GM23248 (cell line): ENCODE measurements around the gene SPAAR. TPM values are rescaled to one million over a fixed set of nuclear protein-coding genes. Genes with fewer than 3 reads are reported as not detected.
A peak's percentile ranks its signal among the peaks of the same experiment; 100 is the strongest.

Experiments used
- DNase-seq: peaks from one replicate; pipeline ENCODE4 v3.0.0-alpha.2; 2015
- H2AFZ ChIP-seq: fragments of 200-600 bp; sonication (generic); 2 replicates; pipeline ENCODE4 v1.6.1; 2016; ENCODE audit warnings: antibody characterized with exemption
- H3F3A ChIP-seq: fragments of 200-600 bp; sonication (generic); 2 replicates; pipeline ENCODE4 v1.6.1; 2016; ENCODE audit warnings: mild to moderate bottlenecking, antibody characterized with exemption, mixed run types; ENCODE audit not compliant: insufficient read depth
- H3K27ac ChIP-seq: fragments of 200-600 bp; sonication (generic); 2 replicates; pipeline ENCODE4 v1.5.1; 2016; ENCODE audit warnings: mild to moderate bottlenecking
- H3K27me3 ChIP-seq: fragments of 200-600 bp; sonication (generic); replicated peaks from 2 replicates; pipeline ENCODE4 v1.6.1; 2016; ENCODE audit warnings: mild to moderate bottlenecking; ENCODE audit not compliant: insufficient read depth
- H3K36me3 ChIP-seq: fragments of 200-600 bp; sonication (generic); 2 replicates; pipeline ENCODE4 v1.6.1; 2016; ENCODE audit warnings: low read depth, mild to moderate bottlenecking
- H3K4me1 ChIP-seq: fragments of 200-600 bp; sonication (generic); 2 replicates; pipeline ENCODE4 v1.6.1; 2016; ENCODE audit warnings: mild to moderate bottlenecking; ENCODE audit not compliant: insufficient read depth
- H3K4me2 ChIP-seq: fragments of 200-600 bp; sonication (generic); one replicate; pipeline ENCODE4 v1.6.1; 2016; ENCODE audit warnings: mild to moderate bottlenecking; ENCODE audit not compliant: unreplicated experiment
- H3K4me3 ChIP-seq: fragments of 200-600 bp; sonication (generic); 2 replicates; pipeline ENCODE4 v1.5.1; 2016; ENCODE audit warnings: mild to moderate bottlenecking
- H3K79me2 ChIP-seq: fragments of 200-600 bp; sonication (generic); 2 replicates; pipeline ENCODE4 v1.6.1; 2016; ENCODE audit warnings: mild to moderate bottlenecking; ENCODE audit not compliant: insufficient read depth
- H3K9ac ChIP-seq: fragments of 200-600 bp; sonication (generic); 2 replicates; pipeline ENCODE4 v1.6.1; 2016; ENCODE audit warnings: mild to moderate bottlenecking
- H3K9me2 ChIP-seq: fragments of 200-600 bp; sonication (generic); 2 replicates; pipeline ENCODE4 v1.6.1; 2016; ENCODE audit warnings: mixed run types, mild to moderate bottlenecking, moderate library complexity; ENCODE audit not compliant: insufficient read depth
- H3K9me3 ChIP-seq: fragments of 200-600 bp; sonication (generic); one replicate; pipeline ENCODE4 v1.6.1; 2017; ENCODE audit warnings: low read depth
- H4K20me1 ChIP-seq: fragments of 200-600 bp; sonication (generic); 2 replicates; pipeline ENCODE4 v1.6.0; 2016; ENCODE audit not compliant: insufficient read depth
- EZH2 ChIP-seq: fragments of 200-600 bp; sonication (generic); IDR thresholded peaks from 2 replicates; pipeline ENCODE4 v1.6.1; 2018; ENCODE audit warnings: antibody characterized with exemption, mild to moderate bottlenecking; ENCODE audit not compliant: insufficient read depth, poor library complexity, severe bottlenecking
- EZH2phosphoT487 ChIP-seq: fragments of 200-600 bp; sonication (generic); IDR thresholded peaks from 2 replicates; pipeline ENCODE4 v1.6.1; 2018; ENCODE audit warnings: antibody characterized with exemption, moderate library complexity, mild to moderate bottlenecking, low read depth; ENCODE audit not compliant: insufficient read depth
- WGBS, 2 experiments: methylation state at CpG; one replicate each; pipeline ENCODE4 v1.1.6; 2015 to 2017; ENCODE audit warnings: low lambda C conversion rate in 2 of 2, low coverage in 1 of 2; ENCODE audit errors: missing lambda C conversion rate in 2 of 2; 5-methylcytosine and 5-hydroxymethylcytosine counted together
- in situ Hi-C: fragments of 300-500 bp; cut with MboI; formaldehyde crosslinking; loops from 2 replicates; pipeline ENCODE4 v1.15.0; 2020
- polyA plus RNA-seq: library from polyadenylated mRNA; unstranded; fragments of >200 nt; fragmentation: Nextera tagmentation; extraction: Ambion mirVana; gene quantifications from 2 replicates; pipeline ENCODE4 v1.2.1, GENCODE V29; 2016
- total RNA-seq: library from RNA; depleted of rRNA; stranded (reverse); fragments of >200 nt; shearing (Covaris generic); gene quantifications from 2 replicates; pipeline ENCODE4 v1.2.3, GENCODE V29; 2014

Gene SPAAR
- total and polyA plus RNA-seq, 2 experiments from 2014 or later = 0.39 TPM; not detected in 1

DNA sequence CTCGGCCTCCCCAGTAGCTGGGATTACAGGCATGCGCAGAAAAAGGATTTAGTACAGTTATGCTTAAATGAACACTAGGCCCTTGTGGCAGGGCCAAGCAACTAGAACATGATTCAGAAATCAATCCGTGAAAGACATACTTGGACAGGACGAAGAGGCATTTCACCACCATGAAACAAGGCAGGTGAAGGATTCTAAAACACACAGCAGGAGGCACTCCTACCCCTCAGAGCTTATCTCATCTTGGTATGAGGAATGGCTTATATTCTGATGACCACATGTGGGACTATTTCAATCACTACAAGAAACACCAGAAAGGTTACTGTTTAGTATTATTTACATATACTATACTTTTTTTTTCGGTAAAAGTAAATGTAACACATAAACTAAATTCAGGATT is 33.0 kb downstream of the SPAAR start:
- in situ Hi-C loops = no loop called here
- no peaks in the 10 kb centered on the region for H3K9me3 ChIP-seq
- H3K27ac ChIP-seq = no peak overlapping the region
- H3K36me3 ChIP-seq = no peaks in the 10 kb centered on the region
- WGBS, 2 experiments = 80 to 85% methylated on average over 5 of the region's 5 CpGs
- DNase-seq = no peak
- H3F3A ChIP-seq = 0 out of 2 replicates have a peak, but pooled peaks cover 6% of the 10 kb centered on the region
- H3K9ac ChIP-seq = no peak overlapping the region
- no peaks in the 10 kb centered on the region for H3K9me2 ChIP-seq
- H3K4me1 ChIP-seq = peaks cover 12% of the 10 kb centered on the region; the same call in 1 of the 2 replicates
- no peaks in the 10 kb centered on the region for H3K79me2 ChIP-seq
- no peak overlapping the region for H2AFZ ChIP-seq
- no peak for TF ChIP-seq EZH2phosphoT487
- H3K4me2 ChIP-seq = no peak overlapping the region
- H4K20me1 ChIP-seq = no peaks in the 10 kb centered on the region
- no peaks in the 10 kb centered on the region for H3K27me3 ChIP-seq
- H3K4me3 ChIP-seq = no peak overlapping the region

GRCh38 chr9:35944173-35944572 is 34.9 kb downstream of the SPAAR start:
- Histone ChIP-seq H3K79me2 (no peaks in the 10 kb centered on the region), H3K27ac (no peak overlapping the region), H3K9me3 (no peaks in the 10 kb centered on the region), H3K9ac (no peak overlapping the region), H4K20me1 (no peaks in the 10 kb centered on the region), H3F3A (0 out of 2 replicates have a peak, but pooled peaks cover 4% of the 10 kb centered on the region), H3K27me3 (no peaks in the 10 kb centered on the region), H2AFZ (peak overlapping the region; percentile 49; the same call in 1 of the 2 replicates), H3K4me3 (no peak overlapping the region), H3K9me2 (no peaks in the 10 kb centered on the region), H3K4me2 (no peak overlapping the region), H3K4me1 (peaks cover 15% of the 10 kb centered on the region; the same call in 1 of the 2 replicates), H3K36me3 (no peaks in the 10 kb centered on the region)
- DNase-seq = no peak
- TF ChIP-seq EZH2 (no peak), EZH2phosphoT487 (no peak)
- WGBS, 2 experiments = 89 to 91% methylated on average over 3 of the region's 3 CpGs
- in situ Hi-C loops = no loop called here

GRCh38 chr9:35944841-35945240 is 35.6 kb downstream of the SPAAR start:
- no peaks in the 10 kb centered on the region for H4K20me1 ChIP-seq
- H3K27me3 ChIP-seq = no peaks in the 10 kb centered on the region
- H3K36me3 ChIP-seq = no peaks in the 10 kb centered on the region
- DNase-seq = no peak
- no peaks in the 10 kb centered on the region for H3K79me2 ChIP-seq
- 0 out of 2 replicates have a peak, but pooled peaks cover 4% of the 10 kb centered on the region for H3F3A ChIP-seq
- H3K9ac ChIP-seq = no peak overlapping the region
- in situ Hi-C loops = no loop called here
- H3K9me3 ChIP-seq = no peaks in the 10 kb centered on the region
- H2AFZ ChIP-seq = peak overlapping the region; percentile 93
- H3K9me2 ChIP-seq = no peaks in the 10 kb centered on the region
- 90 to 98% methylated on average over 3 of the region's 3 CpGs for WGBS, 2 experiments
- peaks cover 15% of the 10 kb centered on the region; the same call in 1 of the 2 replicates for H3K4me1 ChIP-seq
- H3K4me3 ChIP-seq = no peak overlapping the region
- H3K27ac ChIP-seq = no peak overlapping the region
- no peak overlapping the region for H3K4me2 ChIP-seq
- TF ChIP-seq EZH2 = no peak
- no peak for TF ChIP-seq EZH2phosphoT487

DNA sequence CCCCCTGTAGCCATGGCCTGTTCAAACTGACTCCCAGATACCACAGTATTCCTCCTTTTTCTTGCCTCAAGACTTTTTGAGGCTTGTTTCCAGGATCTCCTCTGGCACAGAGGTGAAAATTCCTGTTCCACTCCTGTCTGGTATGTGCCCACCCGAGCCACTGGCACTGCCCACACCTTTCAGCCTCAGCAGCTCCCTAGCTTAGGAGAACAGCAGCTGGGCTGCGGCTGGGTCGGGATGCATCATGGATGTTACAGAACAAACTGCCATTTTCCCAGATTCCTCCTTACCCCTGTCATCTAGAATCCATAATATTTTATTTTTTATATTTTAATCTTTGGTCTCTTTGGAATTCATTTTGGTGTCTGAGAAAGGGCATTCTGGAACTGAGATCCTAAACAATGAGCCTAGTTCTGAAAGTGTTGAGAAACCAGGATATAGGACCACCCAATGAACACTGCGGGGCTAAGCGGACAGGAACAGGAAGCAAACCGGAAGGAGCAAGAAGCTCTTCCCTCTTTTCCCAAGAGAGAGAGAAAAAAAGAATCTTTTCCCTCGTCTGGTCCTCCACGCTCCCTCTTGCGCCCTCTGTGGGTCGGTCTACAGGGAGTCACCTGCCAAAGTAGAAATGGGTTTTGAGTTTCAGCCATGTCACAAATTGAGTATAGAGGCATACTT is 36.2 kb downstream of the SPAAR start:
- Histone ChIP-seq H2AFZ (peak overlapping the region; percentile 93), H3K9me3 (no peaks in the 10 kb centered on the region), H3K9ac (peak overlapping the region; percentile 51), H3K4me3 (peak overlapping the region; percentile 51), H3K4me2 (peak overlapping the region; percentile 79), H3K27me3 (no peaks in the 10 kb centered on the region), H3F3A (0 out of 2 replicates have a peak, but pooled peaks cover 4% of the 10 kb centered on the region), H3K36me3 (no peaks in the 10 kb centered on the region), H3K27ac (peak overlapping the region; percentile 29; the same call in 1 of the 2 replicates), H3K4me1 (peaks cover 15% of the 10 kb centered on the region; the same call in 1 of the 2 replicates), H3K79me2 (no peaks in the 10 kb centered on the region), H4K20me1 (no peaks in the 10 kb centered on the region), H3K9me2 (no peaks in the 10 kb centered on the region)
- WGBS, 2 experiments = 22 to 23% methylated on average over 10 of the region's 10 CpGs
- in situ Hi-C loops = no loop called here
- peak; percentile 93 for DNase-seq
- TF ChIP-seq EZH2 (no peak), EZH2phosphoT487 (no peak)
